GM19467 (cell line): ENCODE data around the gene GJB6.
"Not testable (repeated sequence)": the region's sequence is repeated elsewhere in the genome, so short reads cannot be mapped to it uniquely, and the experiment has no call there.

ENCODE experiments used
- ATAC-seq: cut with Tn5 transposase; IDR thresholded peaks from one replicate; pipeline ENCODE4 v1.9.1; 2021; ENCODE audit warnings: mild to moderate bottlenecking, moderate library complexity; ENCODE audit not compliant: unreplicated experiment

Gene GJB6

GRCh38 chr13:20231839-20232555, at the start of gene GJB6:
GJB6 (minus strand) TSS chr13:20232319; CDS start chr13:20223480, 8,839 bp downstream.
- ATAC-seq: no peak

GRCh38 chr13:20276901-20277300, 44.8 kb upstream of the GJB6 start:
- not testable (repeated sequence) for ATAC-seq

GRCh38 chr13:20274466-20274865, 42.3 kb upstream of the GJB6 start:
- ATAC-seq: no peak

GRCh38 chr13:20272588-20273171, 40.6 kb upstream of the GJB6 start:
- ATAC-seq: no peak

GRCh38 chr13:20272104-20272503, 40.0 kb upstream of the GJB6 start:
- no peak for ATAC-seq

- ATAC-seq: no peak
Observed at GRCh38 chr13:20271441-20271840, 39.3 kb upstream of the GJB6 start.

GRCh38 chr13:20270163-20270865, 38.2 kb upstream of the GJB6 start:
- no peak for ATAC-seq

GRCh38 chr13:20264271-20265018, 32.3 kb upstream of the GJB6 start:
- peak; percentile 99 for ATAC-seq

- no peak for ATAC-seq
Observed at GRCh38 chr13:20263393-20264044, 31.4 kb upstream of the GJB6 start.

GRCh38 chr13:20258963-20259288, 26.8 kb upstream of the GJB6 start:
- no peak for ATAC-seq

- ATAC-seq: no peak
Observed at GRCh38 chr13:20258208-20258962, 26.3 kb upstream of the GJB6 start.

- ATAC-seq: no peak
Observed at GRCh38 chr13:20254076-20254475, 22.0 kb upstream of the GJB6 start.

- ATAC-seq: no peak
Observed at GRCh38 chr13:20249913-20250312, 17.8 kb upstream of the GJB6 start.

GRCh38 chr13:20247963-20248362, 15.8 kb upstream of the GJB6 start:
- ATAC-seq: no peak

GRCh38 chr13:20247403-20247802, 15.3 kb upstream of the GJB6 start:
- no peak for ATAC-seq

- no peak for ATAC-seq
Observed at GRCh38 chr13:20241593-20241992, 9.5 kb upstream of the GJB6 start.

GRCh38 chr13:20239748-20240147, 7.6 kb upstream of the GJB6 start:
- ATAC-seq: no peak

- ATAC-seq: no peak
Observed at GRCh38 chr13:20232556-20233277, 598 bp upstream of the GJB6 start.
